CD14-positive monocyte (primary cell): Measurements from ENCODE around the gene OTUD3. TPM values are rescaled to one million over a fixed set of nuclear protein-coding genes. Genes with fewer than 3 reads are reported as not detected.

Experiments
- DNase-seq, 3 donors: peaks; one replicate each; pipeline ENCODE4 v3.0.0-alpha.2; 2011 to 2022
- H2AFZ ChIP-seq: 2 replicates; pipeline ENCODE4 v1.6.0; 2012; ENCODE audit warnings: mild to moderate bottlenecking, low read depth, low read length, inconsistent platforms; ENCODE audit not compliant: insufficient read depth, poor library complexity, severe bottlenecking
- H3K27ac ChIP-seq, 2 donors: 1 replicate in 1 of 2; 2 replicates in 1 of 2; pipeline ENCODE4 v1.5.1; 2012 to 2013; ENCODE audit warnings: low read length in 2 of 2, control low read depth in 1 of 2, inconsistent platforms in 1 of 2, low read depth in 1 of 2, mild to moderate bottlenecking in 1 of 2
- H3K27me3 ChIP-seq, 2 donors: one replicate each; pipeline versions ENCODE4 v1.6.0 to v1.6.1; 2011 to 2013; ENCODE audit warnings: low read length in 2 of 2; ENCODE audit not compliant: control insufficient read depth in 2 of 2, insufficient read depth in 2 of 2
- H3K36me3 ChIP-seq, 2 donors: replicated peaks in 1 of 2; 1 replicate in 1 of 2; 2 replicates in 1 of 2; pipeline versions ENCODE4 v1.5.1 to v1.6.1; 2012 to 2013; ENCODE audit warnings: low read length in 2 of 2, control low read depth in 1 of 2, inconsistent platforms in 1 of 2, mild to moderate bottlenecking in 1 of 2; ENCODE audit not compliant: insufficient read depth in 2 of 2, control insufficient read depth in 1 of 2
- H3K4me1 ChIP-seq, 2 donors: 1 replicate in 1 of 2; 2 replicates in 1 of 2; pipeline versions ENCODE4 v1.5.1 to v1.6.1; 2012 to 2013; ENCODE audit warnings: low read length in 2 of 2, control low read depth in 1 of 2, inconsistent platforms in 1 of 2, mild to moderate bottlenecking in 1 of 2, moderate library complexity in 1 of 2; ENCODE audit not compliant: insufficient read depth in 2 of 2, control insufficient read depth in 1 of 2
- H3K4me2 ChIP-seq: replicated peaks from 2 replicates; pipeline ENCODE3; 2012; ENCODE audit warnings: low read length, moderate library complexity, mild to moderate bottlenecking; ENCODE audit not compliant: poor library complexity, severe bottlenecking; ENCODE audit errors: extremely low read depth
- H3K4me3 ChIP-seq, 3 experiments: fragments of 200-600 bp in 1 of 3; sonication (generic) in 1 of 3; replicated peaks in 1 of 3; 1 replicate in 2 of 3; 2 replicates in 1 of 3; pipeline ENCODE4 v1.5.1; 2011 to 2013; ENCODE audit warnings: low read length in 3 of 3, mild to moderate bottlenecking in 3 of 3, control low read depth in 2 of 3, low read depth in 2 of 3, inconsistent platforms in 1 of 3, moderate library complexity in 1 of 3
- H3K79me2 ChIP-seq: 2 replicates; pipeline ENCODE4 v1.6.0; 2012; ENCODE audit warnings: mild to moderate bottlenecking, control low read depth, inconsistent platforms, low read length, moderate library complexity; ENCODE audit not compliant: insufficient read depth
- H3K9ac ChIP-seq: 2 replicates; pipeline ENCODE4 v1.6.0; 2017; ENCODE audit warnings: low read length, mild to moderate bottlenecking; ENCODE audit not compliant: insufficient read depth, poor library complexity, severe bottlenecking
- H3K9me3 ChIP-seq, 2 donors: replicated peaks in 1 of 2; 1 replicate in 1 of 2; 2 replicates in 1 of 2; pipeline versions ENCODE4 v1.5.1 to v1.6.1; 2012 to 2013; ENCODE audit warnings: low read length in 2 of 2, control low read depth in 1 of 2; ENCODE audit not compliant: control insufficient read depth in 1 of 2, insufficient read depth in 1 of 2
- H4K20me1 ChIP-seq: 2 replicates; pipeline ENCODE4 v1.6.0; 2012; ENCODE audit warnings: mild to moderate bottlenecking, low read length, control low read depth, moderate library complexity; ENCODE audit not compliant: insufficient read depth
- H3K27ac Mint-ChIP-seq, 7 donors: one replicate each; pipeline ENCODE4 v1.8.0; 2020; ENCODE audit warnings: mild to moderate bottlenecking in 7 of 7, mixed read lengths in 7 of 7, moderate library complexity in 6 of 7, inconsistent platforms in 2 of 7
- H3K27me3 Mint-ChIP-seq, 3 donors: one replicate each; pipeline ENCODE4 v1.8.0; 2021 to 2022; ENCODE audit warnings: low read depth in 3 of 3, mild to moderate bottlenecking in 3 of 3, mixed read lengths in 3 of 3, moderate library complexity in 3 of 3, inconsistent platforms in 1 of 3
- H3K36me3 Mint-ChIP-seq, 2 donors: one replicate each; pipeline ENCODE4 v1.8.0; 2020; ENCODE audit warnings: mixed read lengths in 2 of 2, inconsistent platforms in 1 of 2, mild to moderate bottlenecking in 1 of 2
- H3K4me1 Mint-ChIP-seq: one replicate; pipeline ENCODE4 v1.8.0; 2020; ENCODE audit warnings: mild to moderate bottlenecking, mixed read lengths
- H3K4me3 Mint-ChIP-seq, 2 donors: one replicate each; pipeline ENCODE4 v1.8.0; 2020; ENCODE audit warnings: mild to moderate bottlenecking in 2 of 2, mixed read lengths in 2 of 2, moderate library complexity in 1 of 2
- H3K9me3 Mint-ChIP-seq, 7 donors: one replicate each; pipeline ENCODE4 v1.8.0; 2020 to 2022; ENCODE audit warnings: mixed read lengths in 7 of 7, mild to moderate bottlenecking in 6 of 7, moderate library complexity in 6 of 7, inconsistent platforms in 2 of 7
- CTCF ChIP-seq: fragments of 200-600 bp; IDR thresholded peaks from one replicate; pipeline ENCODE4 v1.8.0; 2022; ENCODE audit warnings: antibody characterized with exemption, mild to moderate bottlenecking
- WGBS: methylation state at CpG from one replicate; pipeline ENCODE4 v1.1.5; 2013; ENCODE audit warnings: missing lambda C conversion rate; ENCODE audit not compliant: insufficient coverage; 5-methylcytosine and 5-hydroxymethylcytosine counted together
- intact Hi-C, 2 donors: fragments of 100-400 bp; cut with micrococcal nuclease; formaldehyde crosslinking; loops; one replicate each; pipeline versions ENCODE4 v1.15.0 to v1.15.1; 2023
- polyA plus RNA-seq, 3 donors: library from polyadenylated mRNA; depleted of rRNA in 1 of 3; unstranded in 2 of 3; stranded (reverse) in 1 of 3; fragments of 300-500 nt in 2 of 3; fragments of >200 nt in 1 of 3; fragmentation: Illumina TruSeq in 2 of 3; gene quantifications; 1 replicate in 2 of 3; 2 replicates in 1 of 3; pipeline ENCODE4 v1.2.3, GENCODE V29; 2012 to 2021

OTUD3 gene
- polyA plus RNA-seq, 3 donors: 0.05 to 3.8 (median 1.2) TPM

- intact Hi-C loops: no loop called here
- H3K27ac ChIP-seq: no peak overlapping the region
- no peaks in the 10 kb centered on the region for H3K4me1 Mint-ChIP-seq
- H3K27me3 ChIP-seq: no peaks in the 10 kb centered on the region
- DNase-seq: no peak
- TF ChIP-seq CTCF: no peak
- H3K27ac Mint-ChIP-seq: no peak overlapping the region
- no peaks in the 10 kb centered on the region for H3K36me3 Mint-ChIP-seq
- H3K9me3 ChIP-seq: peaks cover 26 to 29% of the 10 kb centered on the region in 2 donors
- no peak overlapping the region for H3K9ac ChIP-seq
- no peak overlapping the region for H3K4me3 ChIP-seq
- 50% methylated on average over 1 of the region's 1 CpG for WGBS
- peaks cover under 1 to 6% (median 4%) of the 10 kb centered on the region in 3 donors for H3K27me3 Mint-ChIP-seq
- H2AFZ ChIP-seq: no peak overlapping the region
- no peaks in the 10 kb centered on the region for H3K79me2 ChIP-seq
- no peaks in the 10 kb centered on the region for H4K20me1 ChIP-seq
- H3K4me2 ChIP-seq: no peak overlapping the region
- H3K9me3 Mint-ChIP-seq: peaks cover 15 to 36% (median 30%) of the 10 kb centered on the region in 7 donors
- no peak overlapping the region for H3K4me3 Mint-ChIP-seq
- H3K4me1 ChIP-seq: no peaks in the 10 kb centered on the region
- H3K36me3 ChIP-seq: no peaks in the 10 kb centered on the region
Observed at GRCh38 chr1:19932866-19933265, 50.7 kb downstream of the OTUD3 start.

- H3K4me3 ChIP-seq: no peak overlapping the region
- no peaks in the 10 kb centered on the region for H3K36me3 Mint-ChIP-seq
- no peaks in the 10 kb centered on the region for H3K36me3 ChIP-seq
- no peak overlapping the region for H3K27ac Mint-ChIP-seq
- peaks cover 15 to 35% (median 30%) of the 10 kb centered on the region in 7 donors for H3K9me3 Mint-ChIP-seq
- H3K27me3 Mint-ChIP-seq: peaks cover 1 to 4% (median 2%) of the 10 kb centered on the region in 3 donors
- H3K27me3 ChIP-seq: no peaks in the 10 kb centered on the region
- H3K79me2 ChIP-seq: no peaks in the 10 kb centered on the region
- H4K20me1 ChIP-seq: no peaks in the 10 kb centered on the region
- H3K4me1 Mint-ChIP-seq: no peaks in the 10 kb centered on the region
- 89% methylated on average over 3 of the region's 7 CpGs for WGBS
- H3K4me2 ChIP-seq: no peak overlapping the region
- TF ChIP-seq CTCF: no peak
- no peaks in the 10 kb centered on the region for H3K4me1 ChIP-seq
- no peak for DNase-seq
- H2AFZ ChIP-seq: no peak overlapping the region
- peaks cover 26 to 29% of the 10 kb centered on the region in 2 donors for H3K9me3 ChIP-seq
- intact Hi-C loops: no loop called here
- no peak overlapping the region for H3K9ac ChIP-seq
- H3K27ac ChIP-seq: no peak overlapping the region
- H3K4me3 Mint-ChIP-seq: no peak overlapping the region
Observed at GRCh38 chr1:19934336-19934735, 52.1 kb downstream of the OTUD3 start.
